AG09319 (cell line): Measurements from ENCODE around the gene REPS2.

Experiments
- DNase-seq: peaks from one replicate; pipeline ENCODE4 v3.0.0-alpha.2; 2010; ENCODE audit warnings: low read depth; ENCODE audit errors: extremely low read depth
- CTCF ChIP-seq: IDR thresholded peaks from 2 replicates; pipeline ENCODE4 v1.5.1; 2011; ENCODE audit warnings: low read depth, mild to moderate bottlenecking, inconsistent platforms, low read length, moderate library complexity

Gene REPS2

DNA sequence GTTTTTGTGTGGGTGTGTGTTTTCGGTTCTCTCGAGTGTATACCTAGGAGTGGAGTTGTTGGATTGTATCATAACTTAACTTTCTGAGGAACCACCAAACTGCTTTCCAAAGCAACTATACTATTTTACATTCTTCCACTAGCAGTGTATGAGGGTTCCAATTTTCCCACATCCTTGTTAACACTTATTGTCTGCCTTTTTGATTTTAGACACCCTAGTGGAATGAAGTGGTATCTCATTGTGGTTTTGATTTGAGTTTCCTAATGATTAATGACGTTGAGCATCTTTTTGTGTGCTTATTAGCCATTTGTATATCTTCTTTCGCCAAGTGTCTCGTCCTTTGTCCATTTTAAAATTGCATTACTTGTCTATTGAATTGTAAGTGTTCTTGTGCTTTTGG, 118.6 kb downstream of the REPS2 start:
- DNase-seq: no peak
- no peak for TF ChIP-seq CTCF

GRCh38 chrX:17067534-17067933, 121.1 kb downstream of the REPS2 start:
- no peak for TF ChIP-seq CTCF
- no peak for DNase-seq

GRCh38 chrX:17072301-17072700, 125.8 kb downstream of the REPS2 start:
- DNase-seq: no peak
- TF ChIP-seq CTCF: no peak

GRCh38 chrX:17072721-17073230, 126.3 kb downstream of the REPS2 start:
- TF ChIP-seq CTCF: no peak
- no peak for DNase-seq

- no peak for DNase-seq
- TF ChIP-seq CTCF: no peak
Measured at GRCh38 chrX:17075004-17075403, 128.5 kb downstream of the REPS2 start.

GRCh38 chrX:17077361-17077760, 130.9 kb downstream of the REPS2 start:
- no peak for DNase-seq

More at GRCh38 chrX:17077361-17077760, 130.9 kb downstream of the REPS2 start:
- no peak for TF ChIP-seq CTCF
